ENCODE data around the gene COX14. TPM values are rescaled to one million over a fixed set of nuclear protein-coding genes. Genes with fewer than 3 reads are reported as not detected.
A peak's percentile ranks its signal among the peaks of the same experiment; 100 is the strongest.
"Not testable (repeated sequence)": the region's sequence is repeated elsewhere in the genome, so short reads cannot be mapped to it uniquely, and the experiment has no call there.

The COX14 gene
- total and polyA plus RNA-seq, 10 donors: 45.9 to 116 (median 59.7) TPM

- Histone ChIP-seq H3K9me3 (no peaks in the 10 kb centered on the region), H3K27ac (no peak overlapping the region), H3K36me3 (no peaks in the 10 kb centered on the region), H3K4me3 (no peak overlapping the region), H3K4me1 (peaks cover 3 to 25% (median 14%) of the 10 kb centered on the region in 6 donors), H3K27me3 (replicated peaks in 1 of 7) (peaks cover 0 to 3% (median 0%) of the 10 kb centered on the region in 7 donors)
- DNase-seq: peak; percentile 31
- no peak for TF ChIP-seq POLR2A (IDR thresholded peaks at IDR 0.05)
- TF ChIP-seq POLR2AphosphoS5 (IDR thresholded peaks at IDR 0.05): no peak
- TF ChIP-seq CTCF (IDR thresholded peaks at IDR 0.05 in 8 of 11, conservative IDR thresholded peaks at IDR 0.05 in 3 of 11): no peak
- WGBS, 5 donors: 82 to 92% (median 86%) methylated on average over 5 of the region's 5 CpGs
- intact Hi-C loops (cut with DNase I; ENCODE audit: low total_unique reads): no loop called here
Observed at GRCh38 chr12:50079771-50080170, 32.3 kb upstream of the COX14 start.

- Histone ChIP-seq H3K27ac (no peak overlapping the region), H3K27me3 (replicated peaks in 1 of 7) (peaks cover 0 to 3% (median 0%) of the 10 kb centered on the region in 7 donors), H3K4me1 (peaks cover 0 to 31% (median 17%) of the 10 kb centered on the region in 6 donors), H3K4me3 (peak overlapping the region in 1 of 8 donors; percentile 13), H3K36me3 (no peaks in the 10 kb centered on the region), H3K9me3 (no peaks in the 10 kb centered on the region)
- DNase-seq: peak; percentile 68
- intact Hi-C loops (cut with DNase I; ENCODE audit: low total_unique reads): no loop called here
- TF ChIP-seq POLR2AphosphoS5 (IDR thresholded peaks at IDR 0.05) (no peak), POLR2A (IDR thresholded peaks at IDR 0.05) (no peak), CTCF (IDR thresholded peaks at IDR 0.05 in 8 of 11, conservative IDR thresholded peaks at IDR 0.05 in 3 of 11) (no peak)
- WGBS, 5 donors: 61 to 64% (median 61%) methylated on average over 40 to 46 of the region's 46 CpGs
Observed at GRCh38 chr12:50081096-50081808, 30.8 kb upstream of the COX14 start.

GRCh38 chr12:50082644-50083043 lies 29.4 kb upstream of the COX14 start:
- Histone ChIP-seq H3K4me1 (peaks cover 0 to 44% (median 29%) of the 10 kb centered on the region in 6 donors), H3K4me3 (no peak overlapping the region), H3K27me3 (replicated peaks in 1 of 7) (peaks cover 0 to 3% (median 0%) of the 10 kb centered on the region in 7 donors), H3K36me3 (peaks cover 0 to 13% (median 11%) of the 10 kb centered on the region in 6 donors), H3K9me3 (no peaks in the 10 kb centered on the region), H3K27ac (no peak overlapping the region)
- WGBS, 5 donors: 85 to 93% (median 90%) methylated on average over 7 of the region's 7 CpGs
- intact Hi-C loops (cut with DNase I; ENCODE audit: low total_unique reads): no loop called here
- DNase-seq: peak; percentile 54
- no peak for TF ChIP-seq CTCF (IDR thresholded peaks at IDR 0.05 in 8 of 11, conservative IDR thresholded peaks at IDR 0.05 in 3 of 11)
- TF ChIP-seq POLR2AphosphoS5 (IDR thresholded peaks at IDR 0.05): no peak
- no peak for TF ChIP-seq POLR2A (IDR thresholded peaks at IDR 0.05)

GRCh38 chr12:50083301-50083700 lies 28.7 kb upstream of the COX14 start:
- Histone ChIP-seq H3K27me3 (replicated peaks in 1 of 7) (peaks cover 0 to 3% (median 0%) of the 10 kb centered on the region in 7 donors), H3K4me3 (no peak overlapping the region), H3K27ac (peak overlapping the region in 1 of 8 donors; percentile 45), H3K36me3 (peaks cover 0 to 20% (median 14%) of the 10 kb centered on the region in 6 donors), H3K9me3 (no peaks in the 10 kb centered on the region), H3K4me1 (peaks cover 0 to 51% (median 35%) of the 10 kb centered on the region in 6 donors)
- WGBS, 5 donors: 85 to 97% (median 94%) methylated on average over 1 of the region's 1 CpG
- intact Hi-C loops (cut with DNase I; ENCODE audit: low total_unique reads): no loop called here
- TF ChIP-seq CTCF (IDR thresholded peaks at IDR 0.05 in 8 of 11, conservative IDR thresholded peaks at IDR 0.05 in 3 of 11) (no peak), POLR2A (IDR thresholded peaks at IDR 0.05) (no peak), POLR2AphosphoS5 (IDR thresholded peaks at IDR 0.05) (no peak)
- DNase-seq: peak; percentile 47

- H3K27me3 ChIP-seq (replicated peaks in 1 of 7); intact Hi-C loops (cut with DNase I; ENCODE audit: low total_unique reads); H3K9me3 ChIP-seq: not testable (repeated sequence)
- WGBS, 5 donors: 36 to 42% (median 39%) methylated on average over 7 of the region's 7 CpGs
- DNase-seq: peak; percentile 29
- Histone ChIP-seq H3K27ac (peak overlapping the region; percentile 90 to 99 (median 97)), H3K36me3 (peaks cover 0 to 31% (median 21%) of the 10 kb centered on the region in 6 donors), H3K4me3 (peak overlapping the region; percentile 71 to 97 (median 84)), H3K4me1 (peaks cover 7 to 59% (median 43%) of the 10 kb centered on the region in 6 donors)
Observed at GRCh38 chr12:50084409-50084774, 27.6 kb upstream of the COX14 start.
